ENCODE data around the gene ILDR2.

The ILDR2 gene

DNA sequence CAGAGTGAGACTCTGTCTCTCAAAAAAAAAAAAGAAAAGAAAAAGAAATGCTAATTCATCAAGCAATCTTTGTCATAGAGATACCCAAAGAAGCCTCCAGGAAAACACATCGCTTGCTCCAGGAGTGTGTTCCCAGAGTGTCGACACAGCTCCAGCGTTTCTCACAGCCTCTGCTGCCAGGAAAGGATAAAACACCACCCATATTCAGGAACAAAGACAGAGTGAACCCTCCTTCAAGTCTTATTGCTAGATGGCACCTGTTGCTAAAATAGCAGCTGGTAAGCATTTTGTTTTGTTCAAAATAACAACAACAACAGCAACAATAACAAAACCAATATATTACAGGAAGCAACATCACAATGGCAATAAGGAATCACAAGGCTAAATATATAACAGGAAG, 3.1 kb downstream of the ILDR2 start:
- no peak for DNase-seq (ENCODE audit: low read depth, low spot score)

DNA sequence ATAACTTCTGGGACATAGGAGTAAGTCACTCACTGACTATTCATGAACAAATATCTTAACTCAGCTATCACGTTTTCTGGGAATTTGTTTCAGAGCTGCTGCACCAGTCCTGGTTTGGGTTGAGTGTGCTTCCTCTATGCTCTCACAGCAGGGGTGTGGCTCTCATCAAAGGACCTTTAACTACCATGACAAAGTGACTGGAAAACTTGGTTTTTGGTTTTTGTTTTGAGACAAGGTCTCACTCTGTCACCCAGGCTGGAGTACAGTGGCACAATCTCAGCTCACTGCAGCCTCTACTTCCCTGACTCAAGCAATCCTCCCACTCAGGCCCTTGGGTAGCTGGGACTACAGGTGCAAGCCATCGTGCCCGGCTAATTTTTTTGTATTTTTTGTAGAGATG, 4.1 kb downstream of the ILDR2 start:
- DNase-seq (ENCODE audit: low read depth, low spot score): no peak

DNA sequence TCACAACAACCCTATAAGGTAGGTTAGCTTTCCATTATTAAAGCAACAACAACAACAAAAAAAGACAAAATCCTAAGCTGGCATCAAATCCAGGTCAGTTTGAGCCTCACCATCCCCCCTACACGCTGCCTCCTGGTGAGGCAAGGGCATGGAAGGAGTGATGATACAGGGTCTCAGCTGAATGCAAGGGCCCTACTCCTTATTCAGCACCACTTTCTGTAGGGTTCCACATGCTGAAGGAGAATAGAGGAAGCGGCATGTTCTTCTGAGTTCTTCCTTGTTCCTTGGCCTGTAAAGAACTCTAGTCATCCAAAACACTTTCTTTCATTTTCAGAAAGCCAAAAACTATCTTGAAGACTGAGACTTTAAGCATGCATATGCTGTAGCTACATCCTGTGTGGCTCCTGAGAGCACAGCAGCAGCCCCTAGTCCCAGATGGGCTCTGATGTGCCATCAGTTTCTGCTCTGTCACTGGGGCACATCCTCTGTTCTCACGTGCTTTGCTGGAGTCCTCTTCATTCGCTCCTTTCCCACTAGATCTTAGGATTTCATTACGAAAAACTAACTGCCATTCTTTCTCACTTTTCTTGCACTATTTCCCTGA, 6.2 kb downstream of the ILDR2 start:
- DNase-seq (ENCODE audit: low read depth, low spot score): no peak

DNA sequence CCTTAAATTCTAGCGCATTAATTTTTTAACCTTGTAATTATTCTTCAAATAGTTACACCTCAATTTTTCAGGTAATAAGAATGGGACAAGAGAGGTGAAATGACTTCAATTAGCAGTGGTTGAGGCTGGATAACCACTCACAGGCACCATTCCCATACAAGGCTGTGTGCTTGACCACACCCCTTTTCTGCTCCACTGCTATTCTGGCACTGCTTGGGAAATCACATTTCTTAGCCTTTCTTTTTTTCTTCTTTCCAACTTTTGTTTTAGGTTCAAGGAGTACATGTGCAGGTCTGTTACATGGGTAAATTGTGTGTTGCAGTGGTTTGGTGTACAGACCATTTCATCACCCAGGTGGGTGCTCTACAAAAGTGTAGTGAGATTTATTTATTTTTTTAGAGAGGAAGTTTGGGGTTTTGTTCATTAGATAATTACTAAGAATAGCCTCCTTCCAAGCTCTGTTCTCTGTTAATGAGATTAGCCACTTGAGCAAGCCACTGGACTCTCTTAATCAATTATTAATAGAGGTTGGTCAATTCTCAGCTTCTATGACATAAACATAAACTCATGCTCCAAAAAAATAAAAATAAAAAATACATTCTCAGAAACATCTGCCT, 14.4 kb downstream of the ILDR2 start:
- DNase-seq (ENCODE audit: low read depth, low spot score): no peak

DNA sequence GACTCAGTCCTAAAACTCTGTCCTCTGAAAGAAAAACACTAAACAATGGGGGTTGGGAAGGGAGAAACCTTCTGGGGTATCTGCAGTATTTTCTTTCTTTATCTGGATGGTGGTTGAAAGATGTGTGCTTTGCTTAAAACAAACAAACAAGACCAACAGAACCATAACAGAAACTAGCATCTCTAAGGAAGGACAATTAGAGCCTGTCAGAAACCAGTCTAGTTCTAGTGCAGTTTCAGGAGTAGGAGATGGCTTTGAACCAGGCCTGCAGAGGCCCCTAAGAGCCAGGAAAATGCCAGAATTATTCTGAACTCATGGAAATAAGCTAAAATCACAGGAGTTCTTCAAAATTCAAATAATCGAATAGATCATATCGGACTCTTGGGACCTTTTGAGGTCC, 18.5 kb downstream of the ILDR2 start:
- DNase-seq (ENCODE audit: low read depth, low spot score): no peak

DNA sequence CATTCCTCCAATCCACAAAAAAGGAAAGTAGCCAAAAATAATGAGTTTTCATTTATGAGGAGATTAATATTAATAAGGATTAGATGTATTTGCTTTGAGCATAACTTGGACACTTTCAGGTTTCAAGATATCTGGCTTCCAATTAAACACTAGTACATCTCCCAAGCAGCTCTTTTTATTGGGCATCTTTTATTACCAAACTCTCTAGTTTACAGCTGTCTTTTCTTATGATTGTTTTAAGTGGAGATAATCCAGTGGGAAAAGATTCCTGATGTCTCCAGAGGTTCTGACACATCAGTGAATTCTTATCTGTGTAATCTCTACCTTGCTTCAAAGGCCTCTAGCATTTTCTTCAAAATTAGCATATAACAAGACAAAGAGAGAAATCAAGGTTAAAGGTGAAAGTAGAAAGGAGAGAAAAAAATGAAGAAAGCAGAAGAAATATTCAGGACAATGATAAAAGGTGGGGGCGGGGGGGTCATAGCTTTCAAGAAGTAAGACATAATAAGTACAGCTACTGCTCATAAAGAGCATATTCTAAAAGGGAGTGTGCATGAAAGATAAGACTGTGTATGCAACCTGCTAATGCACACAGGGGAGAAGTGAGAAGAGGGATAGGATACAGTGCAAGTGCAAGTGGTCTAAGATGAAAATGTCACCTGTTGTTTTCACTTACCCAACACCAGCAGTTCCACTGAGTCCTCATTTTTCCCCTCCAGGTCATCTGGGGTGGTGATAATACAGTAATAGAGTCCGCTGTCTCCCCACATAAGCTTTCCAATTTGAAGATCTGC, 19.1 kb downstream of the ILDR2 start:
- DNase-seq (ENCODE audit: low read depth, low spot score): no peak

DNA sequence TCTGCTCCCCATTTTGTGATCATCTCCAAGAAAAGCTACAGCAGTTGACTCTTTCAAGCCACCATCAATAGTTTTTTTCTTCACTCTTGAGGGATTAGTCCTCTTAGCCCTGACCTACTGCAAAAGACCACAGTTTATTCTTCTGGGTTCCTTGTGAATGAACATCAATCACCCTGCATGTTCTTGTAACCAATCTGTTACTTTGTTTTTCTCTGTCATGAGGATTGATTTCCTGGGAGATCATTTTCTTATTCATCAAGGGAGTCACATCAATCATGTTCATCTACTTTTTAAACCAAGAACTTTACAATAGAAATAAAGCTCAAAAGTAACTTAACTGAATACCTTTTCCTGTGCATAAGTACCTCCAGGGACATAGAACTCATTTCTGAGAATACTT, 21.8 kb downstream of the ILDR2 start:
- DNase-seq (ENCODE audit: low read depth, low spot score): no peak

DNA sequence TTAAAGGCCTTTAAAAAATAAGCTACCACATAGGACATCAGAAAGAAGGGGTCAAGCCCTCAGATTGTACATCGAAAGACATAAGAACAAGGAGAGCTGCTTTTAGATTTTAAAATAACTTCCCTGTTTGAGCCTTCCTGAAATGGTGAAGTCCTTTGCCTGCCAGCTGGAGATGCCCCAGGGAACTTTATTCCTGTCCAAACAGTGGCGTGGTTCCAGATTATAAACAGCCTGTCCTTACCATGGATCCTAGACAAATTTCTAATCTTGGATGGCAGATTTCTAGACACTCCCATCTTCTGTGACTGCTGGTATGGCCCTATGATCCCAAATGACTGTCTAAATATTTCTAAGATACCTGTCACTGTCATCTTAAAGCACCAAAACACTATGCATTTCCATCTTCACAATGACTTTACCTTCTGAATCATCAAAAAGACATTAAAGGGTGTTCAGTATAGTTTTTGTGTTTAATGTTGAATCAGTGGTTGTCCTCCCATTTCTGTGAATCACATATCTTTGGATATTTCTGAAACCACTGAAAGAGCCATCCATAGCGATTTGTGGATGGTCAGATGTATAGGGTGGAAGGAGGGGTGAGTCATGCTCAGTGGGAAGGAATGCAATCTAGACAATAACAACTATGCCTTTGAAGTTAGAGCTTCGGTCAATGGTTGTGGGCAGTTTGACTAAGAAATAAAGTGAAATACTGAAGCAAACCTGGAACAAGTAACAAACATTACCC, 23.2 kb downstream of the ILDR2 start:
- peak; percentile 91 for DNase-seq (ENCODE audit: low read depth, low spot score)

DNA sequence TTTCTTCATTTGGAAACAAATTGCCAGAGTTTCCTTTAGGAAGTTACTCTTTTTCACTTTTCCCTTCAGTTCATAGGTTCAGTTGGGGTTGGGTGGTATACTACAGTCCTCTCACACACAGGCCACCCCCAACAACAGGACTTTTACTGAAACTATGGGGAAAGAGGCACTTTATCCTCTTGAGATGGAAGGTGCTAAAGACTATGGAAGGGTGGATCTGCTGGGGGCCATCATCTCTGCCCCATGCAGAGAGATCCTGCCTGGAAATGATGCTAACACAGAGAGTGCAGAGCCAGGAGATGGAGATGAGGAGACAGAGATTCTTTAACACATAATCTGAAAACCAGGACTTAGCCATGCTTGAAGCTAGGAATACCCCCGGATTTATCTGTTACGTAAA, 24.3 kb downstream of the ILDR2 start:
- no peak for DNase-seq (ENCODE audit: low read depth, low spot score)

DNA sequence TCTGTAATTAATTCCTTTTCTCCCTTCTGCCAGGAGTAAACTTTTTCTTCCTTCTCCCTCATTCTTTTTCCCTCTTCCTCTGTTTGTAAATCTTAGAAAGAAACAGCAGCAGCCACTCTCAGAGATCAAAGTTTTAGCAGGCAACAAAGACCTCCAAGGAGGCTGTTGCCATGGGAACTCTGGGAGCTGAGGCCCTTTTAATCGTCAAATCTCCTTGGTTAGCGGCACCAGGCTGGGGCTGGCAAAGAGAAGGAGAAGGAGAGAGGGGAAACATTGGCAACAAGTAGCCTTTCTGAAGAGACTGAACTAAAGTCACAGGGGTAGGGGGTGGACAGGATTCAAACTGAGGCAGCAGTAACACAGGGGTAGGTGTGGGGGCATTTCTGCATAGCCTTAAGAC, 25.2 kb downstream of the ILDR2 start:
- DNase-seq (ENCODE audit: low read depth, low spot score): peak; percentile 59

DNA sequence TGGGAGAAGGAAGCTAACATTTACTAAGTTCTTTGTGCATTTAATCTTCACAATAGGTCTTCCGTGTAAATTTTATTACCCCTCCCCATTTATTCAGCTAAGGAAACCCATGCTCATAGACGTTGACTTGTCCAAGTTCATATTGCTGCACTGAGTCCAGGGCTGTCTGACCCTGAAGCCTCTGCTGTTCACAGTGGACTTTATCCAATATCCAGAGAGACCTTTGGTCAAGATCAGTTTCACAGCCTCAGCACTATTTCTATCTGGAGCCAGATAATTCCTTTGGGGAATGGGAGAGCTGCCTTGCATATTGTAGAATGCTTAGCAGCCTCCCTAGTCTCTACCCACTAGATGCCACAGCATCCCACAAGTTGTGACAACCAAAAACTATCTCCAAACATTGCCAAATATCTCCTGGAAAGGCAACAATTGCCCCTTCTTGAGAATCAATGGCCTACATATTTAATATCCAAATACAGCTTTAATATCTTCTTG, 26.4 kb downstream of the ILDR2 start:
- DNase-seq (ENCODE audit: low read depth, low spot score): no peak

DNA sequence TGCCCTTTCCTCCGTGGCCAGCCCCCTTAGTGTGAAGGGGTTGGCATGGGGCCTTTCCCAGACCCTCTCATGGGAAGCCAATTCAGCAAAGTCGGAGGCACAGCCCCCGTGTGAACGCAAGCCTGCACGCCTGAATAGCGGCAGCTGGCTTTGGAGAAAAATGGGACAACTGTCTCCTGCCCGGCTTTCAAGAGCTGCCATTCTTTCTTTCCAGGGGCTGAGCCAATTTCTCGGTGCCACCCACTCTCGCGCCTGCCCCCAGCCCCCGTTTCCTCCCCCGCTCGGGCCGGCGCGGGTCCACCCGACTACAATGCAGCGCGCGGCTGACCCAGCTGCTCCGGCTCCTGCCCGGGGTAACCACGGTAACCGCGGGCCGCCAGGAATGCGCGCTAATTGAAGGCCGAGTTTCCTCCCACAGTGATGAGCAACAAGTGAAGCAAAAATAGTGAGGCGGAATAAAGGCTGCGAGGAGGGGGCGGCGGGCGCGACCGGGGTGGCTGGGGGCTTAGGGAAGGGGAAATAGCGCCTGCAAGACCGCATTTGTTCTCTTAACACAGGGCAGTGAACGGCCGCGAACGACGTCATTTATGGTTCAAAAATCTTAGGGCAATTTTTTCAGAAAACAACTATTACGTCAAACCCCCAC, 27.8 kb downstream of the ILDR2 start:
- DNase-seq (ENCODE audit: low read depth, low spot score): peak; percentile 97

DNA sequence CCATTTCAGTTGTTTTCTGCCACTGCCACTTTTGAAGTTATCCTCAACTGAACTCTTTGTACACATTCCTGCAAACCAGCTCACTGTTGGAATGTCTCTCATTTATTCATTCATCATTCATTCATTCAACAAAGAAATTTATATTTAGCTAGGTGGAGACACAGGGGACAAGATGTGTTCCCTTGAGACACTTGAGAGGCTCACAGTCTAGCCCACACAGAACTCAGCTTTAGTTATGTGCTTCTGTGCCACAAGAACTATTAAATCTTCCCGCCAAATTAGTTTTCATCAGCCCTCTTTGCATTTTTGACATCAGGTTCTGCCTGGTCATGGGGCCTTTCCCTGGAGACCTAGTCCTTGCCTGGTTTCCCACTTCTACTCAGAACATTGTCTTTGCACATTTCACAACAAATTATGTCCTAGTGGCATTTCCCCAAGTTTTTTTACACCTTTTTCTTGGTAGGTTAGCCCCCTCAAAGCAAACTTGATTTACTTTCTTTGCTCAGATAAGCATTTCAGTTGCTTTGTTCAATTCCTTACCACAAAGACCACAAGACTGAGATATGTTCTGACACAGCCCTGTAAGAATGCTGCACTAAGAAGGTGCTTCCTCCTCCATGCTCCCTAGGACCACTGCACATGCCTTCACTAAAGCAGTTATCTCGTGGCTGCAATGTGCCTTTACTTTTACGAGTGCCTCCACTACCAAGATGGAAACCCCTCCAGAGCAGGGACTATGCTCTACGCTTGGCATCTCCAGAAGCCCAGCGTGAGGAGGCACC, 31.0 kb downstream of the ILDR2 start:
- peak; percentile 91 for DNase-seq (ENCODE audit: low read depth, low spot score)

DNA sequence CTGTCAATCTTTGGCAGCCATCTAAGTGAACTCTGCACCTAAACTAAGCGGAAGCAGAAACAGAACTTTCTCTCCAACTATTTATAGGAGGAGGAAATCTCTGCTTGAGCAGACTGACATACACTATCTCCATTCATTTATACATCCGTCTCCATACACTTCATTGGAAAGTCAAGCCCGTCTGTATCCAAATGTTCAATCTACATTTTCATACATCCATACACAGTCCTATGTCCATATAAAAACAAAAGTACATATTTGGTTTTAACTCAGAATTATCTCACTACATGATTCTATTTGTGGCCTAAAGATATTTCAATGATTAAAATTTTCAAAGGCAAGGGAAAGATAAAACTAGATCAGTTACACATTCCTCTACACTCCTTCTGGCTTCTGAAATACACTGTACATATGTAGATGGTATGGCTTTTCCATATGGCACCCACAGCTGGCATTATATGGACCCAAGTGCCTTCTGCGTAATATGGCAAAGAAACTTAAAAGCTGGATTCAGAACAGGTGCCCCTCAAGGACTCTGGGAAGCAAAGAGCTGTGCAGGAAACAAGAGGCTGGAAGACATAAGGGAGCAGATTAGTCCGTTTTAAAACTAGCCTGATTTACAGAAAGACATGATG, 35.5 kb downstream of the ILDR2 start:
- no peak for DNase-seq (ENCODE audit: low read depth, low spot score)

DNA sequence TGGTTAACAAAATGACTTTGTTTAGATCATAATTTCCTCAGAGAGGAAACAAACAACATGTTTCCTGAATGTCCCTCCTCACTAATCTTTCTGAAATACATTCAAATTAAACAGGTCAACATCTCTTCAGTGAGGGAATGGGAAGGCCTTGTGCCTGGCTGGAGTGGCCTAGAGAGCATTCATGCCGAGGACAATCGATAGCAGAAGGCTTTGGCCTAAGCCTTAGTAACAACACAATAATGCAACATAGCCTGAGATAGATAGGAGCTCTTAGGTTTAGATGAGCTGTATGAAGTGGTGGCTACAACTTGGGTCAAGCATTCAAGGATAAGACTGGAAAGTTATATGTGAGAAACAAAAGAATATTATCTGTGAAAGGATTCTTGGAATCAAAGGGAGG, 37.4 kb downstream of the ILDR2 start:
- no peak for DNase-seq (ENCODE audit: low read depth, low spot score)

DNA sequence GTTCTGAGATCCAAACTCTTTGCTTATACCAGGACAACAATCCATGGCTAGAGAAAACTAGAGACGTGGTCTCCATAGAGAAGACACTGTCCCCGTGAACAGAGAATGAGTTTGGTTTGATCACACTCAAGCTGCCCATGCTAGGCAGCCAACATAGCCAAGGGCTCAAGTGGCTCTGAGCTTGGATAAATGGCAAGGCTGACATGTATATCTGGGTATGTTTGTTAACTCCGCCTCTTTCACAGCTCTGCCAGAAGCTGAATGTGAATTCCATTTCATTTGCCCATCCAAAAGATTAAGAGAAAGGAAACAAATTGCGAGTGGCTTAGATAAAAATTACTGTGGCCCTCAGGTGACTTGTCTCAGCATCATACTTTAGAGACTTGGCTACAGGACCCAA, 38.0 kb downstream of the ILDR2 start:
- DNase-seq (ENCODE audit: low read depth, low spot score): no peak

DNA sequence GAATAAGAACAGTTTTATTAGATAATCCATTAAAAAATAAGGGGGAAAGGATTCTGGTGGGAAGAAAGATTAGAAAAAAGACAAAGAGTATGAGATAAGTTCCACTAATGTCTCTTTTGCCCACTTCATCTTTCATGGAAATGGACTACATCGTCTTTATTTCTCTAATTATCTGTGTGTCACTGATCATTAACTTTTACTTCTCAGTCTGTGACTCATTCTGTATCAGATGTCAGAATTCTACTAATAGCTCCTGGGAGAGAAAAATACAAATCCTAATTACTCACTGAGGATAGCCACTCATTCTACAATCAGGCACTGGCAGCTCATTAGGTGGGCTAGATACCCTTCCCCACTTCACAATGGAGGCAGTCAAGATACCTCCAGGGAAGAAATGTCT, 41.7 kb downstream of the ILDR2 start:
- DNase-seq (ENCODE audit: low read depth, low spot score): no peak

DNA sequence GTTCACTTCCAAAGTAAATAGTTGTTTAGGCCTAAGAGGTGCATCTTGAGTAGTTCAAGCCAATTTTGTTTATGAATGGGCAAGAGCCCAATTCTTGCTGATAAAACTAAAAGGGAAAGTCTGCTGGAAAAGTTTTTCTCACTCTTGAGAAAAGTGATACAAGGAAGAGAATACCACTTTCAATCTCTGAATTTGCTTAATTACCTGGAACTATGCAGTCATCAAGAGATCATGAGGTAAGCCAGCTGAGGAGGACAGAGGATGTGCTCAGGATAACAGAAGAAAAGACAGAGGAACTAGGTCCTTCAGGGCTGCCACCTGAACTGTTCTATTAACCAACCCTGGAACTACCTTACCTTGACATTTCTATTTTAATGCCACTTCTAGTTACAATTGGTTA, 42.2 kb downstream of the ILDR2 start:
- no peak for DNase-seq (ENCODE audit: low read depth, low spot score)

DNA sequence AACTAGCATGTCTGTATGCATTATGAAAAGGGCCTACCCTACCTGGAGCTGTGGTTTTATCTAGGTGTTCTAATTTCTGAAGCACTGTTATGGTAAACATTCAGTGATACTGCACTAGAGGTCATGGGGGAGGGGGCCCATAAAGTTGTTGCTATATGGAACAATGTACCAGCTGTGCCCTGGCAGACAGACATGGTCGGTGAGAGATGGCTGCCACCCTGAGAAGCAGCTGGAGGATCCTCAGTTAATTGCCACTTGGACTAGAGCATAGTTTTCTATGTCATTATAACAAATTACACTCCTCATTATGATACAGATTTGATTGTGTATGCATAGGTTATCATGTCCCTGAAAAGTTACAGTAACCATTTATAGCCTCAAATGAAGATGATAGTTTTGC, 45.4 kb downstream of the ILDR2 start:
- no peak for DNase-seq (ENCODE audit: low read depth, low spot score)

DNA sequence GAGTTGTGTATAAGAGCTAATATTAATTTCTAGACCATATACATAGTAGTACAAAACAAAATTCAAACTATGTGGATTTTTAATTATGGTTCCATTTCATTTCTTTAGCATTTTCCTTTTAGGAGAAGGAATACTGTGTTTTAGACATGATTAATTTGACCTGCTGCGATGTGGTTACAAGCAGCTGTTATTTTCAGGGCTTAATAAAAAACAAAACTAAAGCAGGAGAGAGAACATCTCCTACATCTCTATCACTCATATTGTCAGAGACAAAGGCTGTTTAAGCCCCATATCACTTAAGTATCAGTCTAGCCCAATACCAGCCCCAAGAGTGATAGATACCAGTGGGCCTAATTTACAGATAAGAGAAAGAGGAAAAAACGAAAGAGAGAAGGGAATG, 47.6 kb downstream of the ILDR2 start:
- DNase-seq (ENCODE audit: low read depth, low spot score): no peak

Measured in astrocyte of the hippocampus (primary cell).